K562 (cell line): ENCODE results near the gene ZDHHC1. TPM values are rescaled to one million over a fixed set of nuclear protein-coding genes. Genes with fewer than 3 reads are reported as not detected.

Source experiments
- ATAC-seq: fragments of 200-7000 bp; cut with Tn5 transposase; 3 replicates; pipeline ENCODE4 v1.9.1; 2020; ENCODE audit warnings: moderate library complexity
- BruUV-seq: library from RNA; stranded (reverse); fragments of 400-500 nt; replicated peaks from 2 replicates; lab custom pipeline; 2021; lab: Mats Ljungman, UMichigan
- CTCF ChIA-PET: fragments of 300-600 bp; formaldehyde crosslinking; extraction: SDS; loops from one replicate; lab custom pipeline; 2021; ENCODE audit warnings: low intra/inter-chr PET ratio; lab: Yijun Ruan, JAX
- POLR2A ChIA-PET: fragments of 300-600, 350-650 bp; sonication (Branson Sonifier 250); formaldehyde crosslinking; extraction: SDS; loops from one replicate; lab custom pipeline; 2021; ENCODE audit warnings: antibody characterized with exemption, inconsistent platforms; lab: Yijun Ruan, JAX
- DNase-seq, 4 experiments: peaks; one replicate each; pipeline versions ENCODE4 v3.0.0 to v3.0.0-alpha.2; 2011 to 2018; ENCODE audit warnings: low spot score in 3 of 4, mixed read lengths in 3 of 4; ENCODE audit errors: extremely low read depth in 1 of 4
- FAIRE-seq: peaks from 2 replicates; lab custom pipeline; 2011; peaks lifted over from hg19 to GRCh38; lab: Jason Lieb, UNC
- H2AFZ ChIP-seq: 2 replicates; pipeline ENCODE4 v1.6.0; 2011; ENCODE audit warnings: low read depth, low read length, control low read depth, inconsistent platforms
- H3K27ac ChIP-seq: fragments of 200-600 bp; 3 replicates; pipeline ENCODE4 v1.8.0; 2011; ENCODE audit warnings: low read depth, mild to moderate bottlenecking, control low read depth, inconsistent platforms, low read length, moderate library complexity, mixed read lengths; ENCODE audit errors: extremely low read depth
- H3K27me3 ChIP-seq, 2 experiments: fragments of 300-600 bp in 1 of 2; 2 replicates in 1 of 2; 3 replicates in 1 of 2; pipeline versions ENCODE4 v1.6.0 to v1.8.0; 2011; ENCODE audit warnings: inconsistent platforms in 2 of 2, low read length in 2 of 2, mild to moderate bottlenecking in 1 of 2, mixed read lengths in 1 of 2, moderate library complexity in 1 of 2; ENCODE audit not compliant: control insufficient read depth in 2 of 2, insufficient read depth in 2 of 2
- H3K36me3 ChIP-seq: fragments of 300-600 bp; 3 replicates; pipeline ENCODE4 v1.8.0; 2011; ENCODE audit warnings: mild to moderate bottlenecking, low read length, inconsistent platforms; ENCODE audit not compliant: control insufficient read depth, insufficient read depth
- H3K4me1 ChIP-seq, 2 experiments: fragments of 200-600 bp in 1 of 2; replicated peaks in 1 of 2; 2 replicates in 1 of 2; 3 replicates in 1 of 2; pipeline versions ENCODE4 v1.5.1 to v1.8.0; 2011; ENCODE audit warnings: inconsistent platforms in 2 of 2, low read length in 2 of 2, mild to moderate bottlenecking in 1 of 2, mixed read lengths in 1 of 2, moderate library complexity in 1 of 2; ENCODE audit not compliant: control insufficient read depth in 2 of 2, insufficient read depth in 2 of 2
- H3K4me2 ChIP-seq: 2 replicates; pipeline ENCODE4 v1.6.1; 2011; ENCODE audit warnings: low read length, control low read depth, inconsistent platforms, mixed read lengths; ENCODE audit not compliant: insufficient read depth
- H3K4me3 ChIP-seq: fragments of 200-600 bp; sonication (generic), shearing (Covaris generic); 2 replicates; pipeline ENCODE4 v1.5.1; 2016; ENCODE audit warnings: control low read depth, inconsistent platforms
- H3K79me2 ChIP-seq: fragments of 200-600 bp; 3 replicates; pipeline ENCODE4 v1.8.0; 2011; ENCODE audit warnings: low read length, inconsistent platforms; ENCODE audit not compliant: control insufficient read depth, insufficient read depth
- H3K9ac ChIP-seq, 2 experiments: 2 replicates each; pipeline versions ENCODE4 v1.6.0 to v1.6.1; 2011; ENCODE audit warnings: low read depth in 2 of 2, low read length in 2 of 2, control low read depth in 1 of 2, inconsistent platforms in 1 of 2, mild to moderate bottlenecking in 1 of 2, mixed read lengths in 1 of 2; ENCODE audit not compliant: insufficient read depth in 1 of 2
- H3K9me1 ChIP-seq: one replicate; pipeline ENCODE4 v1.6.0; 2011; ENCODE audit warnings: inconsistent platforms, mild to moderate bottlenecking, low read length, moderate library complexity; ENCODE audit not compliant: control insufficient read depth, insufficient read depth
- H3K9me3 ChIP-seq: replicated peaks from 2 replicates; pipeline ENCODE4 v1.5.1; 2011; ENCODE audit warnings: low read depth, low read length, inconsistent platforms; ENCODE audit not compliant: control insufficient read depth, insufficient read depth
- H4K20me1 ChIP-seq: replicated peaks from 2 replicates; pipeline ENCODE4 v1.6.1; 2011; ENCODE audit warnings: low read length, inconsistent platforms, mixed read lengths; ENCODE audit not compliant: control insufficient read depth, insufficient read depth
- ZFX ChIP-seq: sonication (generic); formaldehyde crosslinking; IDR thresholded peaks from 2 replicates; pipeline ENCODE4 v1.8.0; 2022; ENCODE audit warnings: mild to moderate bottlenecking, missing genetic modification reagents, moderate library complexity
- WGBS: fragments of 100-300 bp; shearing (Covaris generic); methylation state at CpG from one replicate; pipeline ENCODE4 v1.1.6; 2016; ENCODE audit warnings: low coverage, mixed read lengths; ENCODE audit not compliant: insufficient coverage; ENCODE audit errors: missing lambda C conversion rate; 5-methylcytosine and 5-hydroxymethylcytosine counted together
- in situ Hi-C: fragments of 300-500 bp; cut with MboI; formaldehyde crosslinking; loops from 4 replicates; pipeline ENCODE4 v1.15.0; 2018; ENCODE audit warnings: inconsistent platforms, mixed read lengths
- intact Hi-C: fragments of 100-400 bp; cut with micrococcal nuclease; formaldehyde crosslinking; loops from 2 replicates; pipeline ENCODE4 v1.14.2; 2022
- polyA plus RNA-seq, 8 experiments: library from polyadenylated mRNA; depleted of rRNA in 4 of 8; stranded (reverse) in 5 of 8; unstranded in 3 of 8; fragments of >200 nt; fragmentation: Nextera tagmentation in 2 of 8; fragmentation: Illumina TruSeq in 1 of 8; extraction: Ambion mirVana in 2 of 8; extraction: Trizol in 1 of 8; gene quantifications; 2 replicates each; pipeline versions ENCODE4 v1.2.1 to v1.2.3, GENCODE V29; 2011 to 2014; ENCODE audit warnings: inconsistent platforms in 1 of 8, missing spikeins in 1 of 8
- total RNA-seq, 7 experiments: library from RNA; depleted of rRNA in 6 of 7; stranded (reverse); fragments of >200 nt in 6 of 7; fragmentation: Illumina TruSeq in 2 of 7; extraction: Trizol in 2 of 7; gene quantifications; 2 replicates each; pipeline versions ENCODE4 v1.2.1 to v1.2.3, GENCODE V29; 2011 to 2021; ENCODE audit warnings: low replicate concordance in 1 of 7
- TF ChIP-seq, protein P1 (sequence below): fragments of 200-800 bp; sonication (Bioruptor generic); IDR thresholded peaks from 2 replicates; pipeline ENCODE4 v1.6.1; 2016; ENCODE audit warnings: missing genetic modification characterization, missing compliant biosample characterization

Gene ZDHHC1
- total and polyA plus RNA-seq, 9 of the 15 experiments (the other 6 are each of a cell fraction or from before 2014, with no cell fraction given) = 0.06 to 0.77 (median 0.25) TPM; not detected in 4

DNA sequence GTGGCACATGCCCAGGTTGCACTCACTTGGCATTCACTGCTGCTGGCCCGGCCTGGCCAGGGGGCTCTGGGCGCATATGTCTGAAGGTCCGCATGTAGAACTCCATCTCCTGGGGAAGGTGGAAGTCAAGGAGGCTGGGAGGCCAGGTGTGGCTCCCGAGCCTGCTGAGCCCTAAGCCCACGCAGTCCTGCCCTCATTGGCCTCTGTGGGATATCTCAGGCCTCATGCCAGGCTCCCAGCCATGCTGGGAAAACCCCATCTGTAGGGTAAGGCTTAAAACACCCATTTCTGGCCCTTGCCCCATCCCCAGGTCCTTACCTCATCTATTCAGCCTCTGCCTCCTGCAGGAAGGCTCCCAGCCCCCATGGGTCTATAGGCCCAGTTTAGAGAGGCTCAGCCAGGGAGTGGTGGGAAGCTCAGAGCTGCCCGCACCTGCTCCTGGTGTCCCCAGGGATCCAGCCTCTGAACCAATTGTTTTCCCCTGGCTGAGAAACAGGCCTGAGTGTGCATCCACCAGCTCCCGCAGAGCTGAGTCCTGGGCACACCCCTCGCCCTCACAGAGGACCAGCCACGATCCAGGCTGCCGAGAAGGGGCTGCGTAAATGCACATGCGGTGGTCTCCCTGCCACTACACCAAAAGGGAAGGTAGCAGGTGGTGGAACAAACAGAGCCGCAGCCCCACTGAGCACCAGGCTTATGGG lies 20.7 kb downstream of the ZDHHC1 start:
- Histone ChIP-seq H3K27ac (no peak overlapping the region; the same call in 2 of the 3 replicates), H3K4me3 (no peak overlapping the region), H3K79me2 (no peaks in the 10 kb centered on the region), H2AFZ (peak overlapping the region; percentile 76), H3K4me2 (peak overlapping the region; percentile 59), H3K9ac (peak overlapping the region in 1 of 2 experiments; percentile 87; a peak in 3 of 4 replicates), H3K27me3 (peaks cover 0 to 22% of the 10 kb centered on the region in 2 experiments; a peak in 2 of 5 replicates), H4K20me1 (no peaks in the 10 kb centered on the region), H3K9me3 (no peaks in the 10 kb centered on the region), H3K4me1 (peaks cover 19 to 93% of the 10 kb centered on the region in 2 experiments), H3K9me1 (no peaks in the 10 kb centered on the region), H3K36me3 (no peaks in the 10 kb centered on the region)
- in situ Hi-C loops (no loop called here), intact Hi-C loops (loop anchor here (5.0 to 10.0 kb wide), 2 partner anchors 51 to 133 kb away; no protein-coding TSS in a partner anchor)
- ATAC-seq (no peak), FAIRE-seq (no peak), DNase-seq (no peak)
- WGBS = 67% methylated on average over 11 of the region's 13 CpGs
- no TSS peak for BruUV-seq
- TF ChIP-seq, protein P1, sequence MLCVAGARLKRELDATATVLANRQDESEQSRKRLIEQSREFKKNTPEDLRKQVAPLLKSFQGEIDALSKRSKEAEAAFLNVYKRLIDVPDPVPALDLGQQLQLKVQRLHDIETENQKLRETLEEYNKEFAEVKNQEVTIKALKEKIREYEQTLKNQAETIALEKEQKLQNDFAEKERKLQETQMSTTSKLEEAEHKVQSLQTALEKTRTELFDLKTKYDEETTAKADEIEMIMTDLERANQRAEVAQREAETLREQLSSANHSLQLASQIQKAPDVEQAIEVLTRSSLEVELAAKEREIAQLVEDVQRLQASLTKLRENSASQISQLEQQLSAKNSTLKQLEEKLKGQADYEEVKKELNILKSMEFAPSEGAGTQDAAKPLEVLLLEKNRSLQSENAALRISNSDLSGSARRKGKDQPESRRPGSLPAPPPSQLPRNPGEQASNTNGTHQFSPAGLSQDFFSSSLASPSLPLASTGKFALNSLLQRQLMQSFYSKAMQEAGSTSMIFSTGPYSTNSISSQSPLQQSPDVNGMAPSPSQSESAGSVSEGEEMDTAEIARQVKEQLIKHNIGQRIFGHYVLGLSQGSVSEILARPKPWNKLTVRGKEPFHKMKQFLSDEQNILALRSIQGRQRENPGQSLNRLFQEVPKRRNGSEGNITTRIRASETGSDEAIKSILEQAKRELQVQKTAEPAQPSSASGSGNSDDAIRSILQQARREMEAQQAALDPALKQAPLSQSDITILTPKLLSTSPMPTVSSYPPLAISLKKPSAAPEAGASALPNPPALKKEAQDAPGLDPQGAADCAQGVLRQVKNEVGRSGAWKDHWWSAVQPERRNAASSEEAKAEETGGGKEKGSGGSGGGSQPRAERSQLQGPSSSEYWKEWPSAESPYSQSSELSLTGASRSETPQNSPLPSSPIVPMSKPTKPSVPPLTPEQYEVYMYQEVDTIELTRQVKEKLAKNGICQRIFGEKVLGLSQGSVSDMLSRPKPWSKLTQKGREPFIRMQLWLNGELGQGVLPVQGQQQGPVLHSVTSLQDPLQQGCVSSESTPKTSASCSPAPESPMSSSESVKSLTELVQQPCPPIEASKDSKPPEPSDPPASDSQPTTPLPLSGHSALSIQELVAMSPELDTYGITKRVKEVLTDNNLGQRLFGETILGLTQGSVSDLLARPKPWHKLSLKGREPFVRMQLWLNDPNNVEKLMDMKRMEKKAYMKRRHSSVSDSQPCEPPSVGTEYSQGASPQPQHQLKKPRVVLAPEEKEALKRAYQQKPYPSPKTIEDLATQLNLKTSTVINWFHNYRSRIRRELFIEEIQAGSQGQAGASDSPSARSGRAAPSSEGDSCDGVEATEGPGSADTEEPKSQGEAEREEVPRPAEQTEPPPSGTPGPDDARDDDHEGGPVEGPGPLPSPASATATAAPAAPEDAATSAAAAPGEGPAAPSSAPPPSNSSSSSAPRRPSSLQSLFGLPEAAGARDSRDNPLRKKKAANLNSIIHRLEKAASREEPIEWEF (CRISPR knock-in tag) = no peak
- TF ChIP-seq ZFX (CRISPR knock-in tag) = peak; percentile 18; the same call in 1 of the 2 replicates
- ChIA-PET POLR2A (no interaction called here), CTCF (no interaction called here)
